Neuronal stem cell (in vitro differentiated cells): Measurements from ENCODE around the gene FAM98C.

Source experiments
- DNase-seq: peaks from one replicate; pipeline ENCODE4 v3.0.0-alpha.2; 2013; ENCODE audit warnings: low spot score
- H2AFZ ChIP-seq: one replicate; pipeline ENCODE4 v1.6.1; 2013; ENCODE audit warnings: mild to moderate bottlenecking, low read length, inconsistent platforms
- H2AK5ac ChIP-seq: 2 replicates; pipeline ENCODE4 v1.6.1; 2013; ENCODE audit warnings: low read depth, mild to moderate bottlenecking, inconsistent platforms, low read length, moderate library complexity, mixed read lengths
- H2BK120ac ChIP-seq: 2 replicates; pipeline ENCODE4 v1.6.1; 2013; ENCODE audit warnings: low read depth, mild to moderate bottlenecking, inconsistent platforms, low read length, moderate library complexity, mixed read lengths
- H2BK12ac ChIP-seq: one replicate; pipeline ENCODE4 v1.6.1; 2013; ENCODE audit warnings: low read length, inconsistent platforms
- H2BK15ac ChIP-seq: 2 replicates; pipeline ENCODE4 v1.6.1; 2013; ENCODE audit warnings: mild to moderate bottlenecking, low read length, inconsistent platforms, mixed read lengths
- H2BK5ac ChIP-seq: one replicate; pipeline ENCODE4 v1.6.1; 2013; ENCODE audit warnings: inconsistent platforms, mild to moderate bottlenecking, low read length, moderate library complexity
- H3K14ac ChIP-seq: one replicate; pipeline ENCODE4 v1.6.1; 2013; ENCODE audit warnings: low read length, inconsistent platforms
- H3K18ac ChIP-seq: 2 replicates; pipeline ENCODE4 v1.6.1; 2013; ENCODE audit warnings: low read length, inconsistent platforms
- H3K23ac ChIP-seq: 2 replicates; pipeline ENCODE4 v1.6.1; 2013; ENCODE audit warnings: low read depth, mild to moderate bottlenecking, mixed read lengths, low read length, inconsistent platforms; ENCODE audit not compliant: poor library complexity
- H3K27ac ChIP-seq: replicated peaks from 3 replicates; pipeline ENCODE4 v1.5.1; 2013; ENCODE audit warnings: low read length, inconsistent platforms
- H3K27me3 ChIP-seq, 3 experiments: 2 replicates each; pipeline ENCODE4 v1.6.1; 2013; ENCODE audit warnings: low read length in 3 of 3, mild to moderate bottlenecking in 2 of 3, inconsistent platforms in 1 of 3, low read depth in 1 of 3, mixed read lengths in 1 of 3, moderate library complexity in 1 of 3; ENCODE audit not compliant: control insufficient read depth in 3 of 3, insufficient read depth in 3 of 3
- H3K36me3 ChIP-seq, 2 donors: replicated peaks in 1 of 2; 2 replicates each; pipeline ENCODE4 v1.6.1; 2013; ENCODE audit warnings: low read length in 2 of 2; ENCODE audit not compliant: control insufficient read depth in 2 of 2, insufficient read depth in 2 of 2
- H3K4ac ChIP-seq: 2 replicates; pipeline ENCODE4 v1.6.1; 2013; ENCODE audit warnings: inconsistent platforms, mild to moderate bottlenecking, low read length, moderate library complexity
- H3K4me1 ChIP-seq, 2 donors: 1 replicate in 1 of 2; 2 replicates in 1 of 2; pipeline ENCODE4 v1.6.1; 2013; ENCODE audit warnings: low read length in 2 of 2, low read depth in 1 of 2; ENCODE audit not compliant: control insufficient read depth in 2 of 2, insufficient read depth in 1 of 2
- H3K4me2 ChIP-seq: one replicate; pipeline ENCODE4 v1.6.1; 2013; ENCODE audit warnings: mild to moderate bottlenecking, low read length, inconsistent platforms; ENCODE audit not compliant: insufficient read depth, poor library complexity, severe bottlenecking
- H3K4me3 ChIP-seq, 2 donors: 2 replicates each; pipeline ENCODE4 v1.5.1; 2013; ENCODE audit warnings: low read length in 2 of 2, mild to moderate bottlenecking in 2 of 2, inconsistent platforms in 1 of 2, moderate library complexity in 1 of 2
- H3K79me1 ChIP-seq: one replicate; pipeline ENCODE4 v1.6.1; 2013; ENCODE audit warnings: low read depth, mild to moderate bottlenecking, inconsistent platforms, low read length, moderate library complexity
- H3K9ac ChIP-seq: one replicate; pipeline ENCODE4 v1.6.1; 2013; ENCODE audit warnings: mild to moderate bottlenecking, low read depth, low read length, inconsistent platforms; ENCODE audit not compliant: poor library complexity
- H3K9me3 ChIP-seq, 2 donors: replicated peaks in 1 of 2; 2 replicates each; pipeline versions ENCODE3 to v1.6.1; 2013; ENCODE audit warnings: low read length in 2 of 2, mild to moderate bottlenecking in 2 of 2, inconsistent platforms in 1 of 2, low read depth in 1 of 2, mixed read lengths in 1 of 2, moderate library complexity in 1 of 2; ENCODE audit not compliant: control insufficient read depth in 2 of 2, insufficient read depth in 1 of 2
- H4K8ac ChIP-seq: one replicate; pipeline ENCODE4 v1.6.1; 2013; ENCODE audit warnings: low read depth, mild to moderate bottlenecking, inconsistent platforms, low read length, moderate library complexity
- H4K91ac ChIP-seq: one replicate; pipeline ENCODE4 v1.6.1; 2013; ENCODE audit warnings: low read length, low read depth, mild to moderate bottlenecking, inconsistent platforms; ENCODE audit not compliant: poor library complexity
- WGBS, 2 donors: extraction: QIAGEN DNeasy Blood & Tissue Kit; methylation state at CpG; one replicate each; pipeline ENCODE4 v1.1.7; 2013; ENCODE audit warnings: missing lambda C conversion rate in 2 of 2, mixed read lengths in 1 of 2; ENCODE audit not compliant: insufficient read length in 2 of 2, insufficient replicate concordance in 1 of 2; ENCODE audit errors: extremely low coverage in 2 of 2; 5-methylcytosine and 5-hydroxymethylcytosine counted together

Gene FAM98C

GRCh38 chr19:38402623-38402966 is 298 bp upstream of the FAM98C start:
- H2AK5ac ChIP-seq: no peak overlapping the region
- no peak overlapping the region for H3K14ac ChIP-seq
- peak overlapping the region; percentile 74 for H3K18ac ChIP-seq
- H2BK120ac ChIP-seq: no peak overlapping the region
- WGBS, 2 donors: no CpG with 5 or more reads among the region's 18 CpGs
- no peak overlapping the region for H2BK15ac ChIP-seq
- H3K9me3 ChIP-seq: no peaks in the 10 kb centered on the region
- H4K8ac ChIP-seq: no peak overlapping the region
- H2BK12ac ChIP-seq: no peak overlapping the region
- H3K4me3 ChIP-seq: peak overlapping the region; percentile 47 to 69
- DNase-seq: no peak
- H3K27ac ChIP-seq: no peak overlapping the region
- no peak overlapping the region for H2BK5ac ChIP-seq
- no peak overlapping the region for H3K4ac ChIP-seq
- peaks cover 0 to 9% of the 10 kb centered on the region in 2 donors for H3K36me3 ChIP-seq
- H3K23ac ChIP-seq: no peak overlapping the region
- peak overlapping the region; percentile 97 for H2AFZ ChIP-seq
- no peak overlapping the region for H3K9ac ChIP-seq
- H3K79me1 ChIP-seq: no peaks in the 10 kb centered on the region
- H3K4me2 ChIP-seq: peak overlapping the region; percentile 61
- peaks cover 0 to 9% (median 0%) of the 10 kb centered on the region in 3 experiments for H3K27me3 ChIP-seq
- H3K4me1 ChIP-seq: peaks cover 0 to 2% of the 10 kb centered on the region in 2 donors
- no peak overlapping the region for H4K91ac ChIP-seq

DNA sequence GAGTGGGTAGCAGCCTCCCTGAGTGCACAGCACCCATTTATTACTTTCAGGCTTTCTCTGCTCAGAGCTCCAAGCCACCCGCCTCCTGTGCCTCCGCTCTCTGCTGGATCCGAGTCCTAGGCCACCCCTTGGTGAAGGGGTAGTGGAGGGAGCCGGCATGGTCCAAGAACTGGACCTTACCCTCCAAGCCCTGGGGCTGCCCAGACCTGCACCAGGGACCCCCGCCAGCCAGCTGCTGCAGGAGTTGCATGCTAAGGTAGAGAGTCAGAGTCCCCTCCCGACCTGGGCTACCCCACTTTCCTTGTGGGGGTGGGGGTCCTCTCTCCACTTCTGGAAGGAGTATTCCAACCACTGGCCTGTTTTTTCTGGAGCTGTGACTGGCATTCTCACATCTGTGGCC is 2.0 kb downstream of the FAM98C start:
- Histone ChIP-seq H3K79me1 (no peaks in the 10 kb centered on the region), H3K23ac (peak overlapping the region; percentile 11), H3K18ac (no peak overlapping the region), H3K9ac (no peak overlapping the region), H2BK5ac (no peak overlapping the region), H3K4ac (no peak overlapping the region), H3K14ac (no peak overlapping the region), H4K91ac (no peak overlapping the region), H4K8ac (no peak overlapping the region), H3K27ac (no peak overlapping the region), H2BK12ac (no peak overlapping the region), H2BK120ac (no peak overlapping the region), H3K4me1 (peaks cover 0 to 2% of the 10 kb centered on the region in 2 donors), H3K27me3 (peaks cover 0 to 9% (median 0%) of the 10 kb centered on the region in 3 experiments), H3K4me2 (no peak overlapping the region), H3K9me3 (no peaks in the 10 kb centered on the region), H3K4me3 (no peak overlapping the region), H2AK5ac (no peak overlapping the region), H2BK15ac (no peak overlapping the region), H3K36me3 (peaks cover 0 to 9% of the 10 kb centered on the region in 2 donors), H2AFZ (no peak overlapping the region)
- WGBS, 2 donors: no CpG with 5 or more reads among the region's 6 CpGs
- no peak for DNase-seq

GRCh38 chr19:38405276-38405675 is 2.4 kb downstream of the FAM98C start:
- no peak overlapping the region for H3K4me3 ChIP-seq
- H3K18ac ChIP-seq: no peak overlapping the region
- H3K79me1 ChIP-seq: no peaks in the 10 kb centered on the region
- peaks cover 0 to 9% of the 10 kb centered on the region in 2 donors for H3K36me3 ChIP-seq
- H3K14ac ChIP-seq: no peak overlapping the region
- no peak overlapping the region for H4K91ac ChIP-seq
- no peaks in the 10 kb centered on the region for H3K9me3 ChIP-seq
- no CpG with 5 or more reads among the region's 8 CpGs for WGBS, 2 donors
- H2AK5ac ChIP-seq: no peak overlapping the region
- H4K8ac ChIP-seq: no peak overlapping the region
- no peak overlapping the region for H3K27ac ChIP-seq
- no peak overlapping the region for H2BK120ac ChIP-seq
- H2AFZ ChIP-seq: no peak overlapping the region
- H2BK12ac ChIP-seq: no peak overlapping the region
- H2BK15ac ChIP-seq: no peak overlapping the region
- H2BK5ac ChIP-seq: no peak overlapping the region
- H3K4me1 ChIP-seq: peaks cover 0 to 2% of the 10 kb centered on the region in 2 donors
- no peak overlapping the region for H3K4ac ChIP-seq
- no peak overlapping the region for H3K4me2 ChIP-seq
- peak overlapping the region; percentile 11 for H3K23ac ChIP-seq
- H3K27me3 ChIP-seq: peaks cover 0 to 9% (median 0%) of the 10 kb centered on the region in 3 experiments
- no peak for DNase-seq
- H3K9ac ChIP-seq: peak overlapping the region; percentile 50

DNA sequence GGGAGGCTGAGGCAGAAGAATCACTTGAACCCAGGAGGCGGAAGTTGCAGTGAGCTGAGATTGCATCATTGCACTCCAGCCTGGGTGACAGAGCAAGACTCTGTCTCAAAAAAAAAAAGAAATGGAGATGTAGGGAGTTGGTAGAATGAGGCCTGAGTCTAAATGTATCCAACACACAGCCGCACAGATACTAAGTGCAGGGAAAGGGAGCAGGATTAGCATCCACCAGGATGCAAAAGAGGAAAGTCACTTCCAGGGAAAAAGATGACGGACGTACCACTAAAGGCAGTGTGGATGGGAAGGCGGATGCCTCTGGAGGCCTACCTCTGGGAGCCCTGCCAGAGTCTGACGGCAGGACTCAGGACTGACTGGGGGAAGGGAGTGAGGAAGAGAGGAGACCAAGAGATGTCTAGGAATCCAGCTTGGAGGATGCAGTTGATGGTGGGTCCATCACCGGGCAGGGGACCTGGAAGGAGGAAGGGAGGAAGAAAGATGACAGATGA is 6.8 kb downstream of the FAM98C start:
- no peak for DNase-seq

More for the DNA sequence above, 6.8 kb downstream of the FAM98C start:
- peaks cover 0 to 9% of the 10 kb centered on the region in 2 donors for H3K36me3 ChIP-seq
- no peak overlapping the region for H3K27ac ChIP-seq
- H3K4me2 ChIP-seq: no peak overlapping the region
- no peak overlapping the region for H2BK5ac ChIP-seq
- H3K14ac ChIP-seq: no peak overlapping the region
- no peak overlapping the region for H2AK5ac ChIP-seq
- H3K18ac ChIP-seq: no peak overlapping the region
- no peak overlapping the region for H3K23ac ChIP-seq
- no peaks in the 10 kb centered on the region for H3K9me3 ChIP-seq
- H4K91ac ChIP-seq: no peak overlapping the region
- no peak overlapping the region for H2BK12ac ChIP-seq
- H3K4ac ChIP-seq: no peak overlapping the region
- H3K4me1 ChIP-seq: no peaks in the 10 kb centered on the region
- no peaks in the 10 kb centered on the region for H3K27me3 ChIP-seq
- H2BK15ac ChIP-seq: no peak overlapping the region
- no peak overlapping the region for H3K9ac ChIP-seq
- no peak overlapping the region for H4K8ac ChIP-seq
- no peak overlapping the region for H3K4me3 ChIP-seq
- no peak overlapping the region for H2AFZ ChIP-seq
- WGBS, 2 donors: no CpG with 5 or more reads among the region's 7 CpGs
- no peaks in the 10 kb centered on the region for H3K79me1 ChIP-seq
- H2BK120ac ChIP-seq: no peak overlapping the region
